HepG2 (cell line): ENCODE measurements around the gene TTBK1. TPM values are rescaled to one million over a fixed set of nuclear protein-coding genes. Genes with fewer than 3 reads are reported as not detected.

ENCODE experiments used
- MZF1 ChIP-seq: sonication (generic); formaldehyde crosslinking; IDR thresholded peaks from 2 replicates; pipeline ENCODE4 v1.8.1; 2023; ENCODE audit warnings: mild to moderate bottlenecking, missing genetic modification reagents, borderline replicate concordance
- NFYC ChIP-seq: IDR thresholded peaks from 2 replicates; pipeline ENCODE4 v1.6.1; 2016; ENCODE audit warnings: missing genetic modification reagents, missing compliant biosample characterization
- ONECUT2 ChIP-seq: sonication (generic); formaldehyde crosslinking; IDR thresholded peaks from 2 replicates; pipeline ENCODE4 v1.4.0; 2020; ENCODE audit warnings: missing genetic modification reagents
- SAFB2 ChIP-seq: sonication (generic); formaldehyde crosslinking; IDR thresholded peaks from 2 replicates; pipeline ENCODE4 v1.5.1; 2020; ENCODE audit warnings: missing genetic modification reagents, low read depth, mild to moderate bottlenecking, borderline replicate concordance
- SALL1 ChIP-seq: sonication (generic); formaldehyde crosslinking; IDR thresholded peaks from 2 replicates; pipeline ENCODE4 v1.8.0; 2022; ENCODE audit warnings: mild to moderate bottlenecking, missing genetic modification reagents
- ZFP36L2 ChIP-seq: sonication (generic); formaldehyde crosslinking; IDR thresholded peaks from 2 replicates; pipeline ENCODE4 v1.4.0; 2020; ENCODE audit warnings: missing genetic modification reagents
- ZNF570 ChIP-seq: sonication (generic); formaldehyde crosslinking; IDR thresholded peaks from 2 replicates; pipeline ENCODE4 v1.4.0; 2020; ENCODE audit warnings: mild to moderate bottlenecking, missing genetic modification reagents, borderline replicate concordance
- ZNF878 ChIP-seq: sonication (generic); formaldehyde crosslinking; IDR thresholded peaks from 2 replicates; pipeline ENCODE4 v1.8.1; 2023; ENCODE audit warnings: mild to moderate bottlenecking, missing genetic modification reagents, moderate library complexity
- polyA plus RNA-seq, 8 experiments: library from polyadenylated mRNA; depleted of rRNA in 3 of 8; stranded (reverse) in 7 of 8; unstranded in 1 of 8; fragments of >200 nt; fragmentation: Illumina TruSeq in 4 of 8; extraction: Trizol in 4 of 8; gene quantifications; 2 replicates each; pipeline versions ENCODE4 v1.2.1 to v1.2.3, GENCODE V29; 2011 to 2016; ENCODE audit warnings: low read depth in 4 of 8, missing spikeins in 1 of 8, mixed read lengths in 1 of 8; ENCODE audit not compliant: insufficient read depth in 1 of 8
- total RNA-seq, 5 experiments: library from RNA; depleted of rRNA; stranded (reverse); fragments of >200 nt; fragmentation: Illumina TruSeq; extraction: Trizol; gene quantifications; 2 replicates each; pipeline ENCODE4 v1.2.3, GENCODE V29; 2016; ENCODE audit warnings: low read depth in 1 of 5
- TF ChIP-seq, protein P1 (sequence below): sonication (generic); formaldehyde crosslinking; IDR thresholded peaks from 2 replicates; pipeline ENCODE4 v1.4.0; 2020; ENCODE audit warnings: missing genetic modification reagents
- TF ChIP-seq, protein P2 (sequence below): sonication (generic); formaldehyde crosslinking; IDR thresholded peaks from 2 replicates; pipeline ENCODE4 v1.8.1; 2023; ENCODE audit warnings: mild to moderate bottlenecking, missing genetic modification reagents, borderline replicate concordance
- TF ChIP-seq, protein P3 (sequence below): sonication (generic); formaldehyde crosslinking; IDR thresholded peaks from 2 replicates; pipeline ENCODE4 v1.5.0; 2020; ENCODE audit warnings: mild to moderate bottlenecking, missing genetic modification reagents, moderate library complexity
- TF ChIP-seq, protein P4 (sequence below): sonication (generic); formaldehyde crosslinking; IDR thresholded peaks from 2 replicates; pipeline ENCODE4 v1.4.0; 2020; ENCODE audit warnings: missing genetic modification reagents, borderline replicate concordance
- TF ChIP-seq, protein P5 (sequence below): sonication (generic); formaldehyde crosslinking; IDR thresholded peaks from 2 replicates; pipeline ENCODE4 v1.8.1; 2022; ENCODE audit warnings: low read depth, mild to moderate bottlenecking, missing genetic modification reagents

TTBK1 gene
- total and polyA plus RNA-seq, 2 of the 13 experiments (the other 11 are each of a cell fraction or from before 2014, with no cell fraction given), result 0.24 to 0.33 TPM

DNA sequence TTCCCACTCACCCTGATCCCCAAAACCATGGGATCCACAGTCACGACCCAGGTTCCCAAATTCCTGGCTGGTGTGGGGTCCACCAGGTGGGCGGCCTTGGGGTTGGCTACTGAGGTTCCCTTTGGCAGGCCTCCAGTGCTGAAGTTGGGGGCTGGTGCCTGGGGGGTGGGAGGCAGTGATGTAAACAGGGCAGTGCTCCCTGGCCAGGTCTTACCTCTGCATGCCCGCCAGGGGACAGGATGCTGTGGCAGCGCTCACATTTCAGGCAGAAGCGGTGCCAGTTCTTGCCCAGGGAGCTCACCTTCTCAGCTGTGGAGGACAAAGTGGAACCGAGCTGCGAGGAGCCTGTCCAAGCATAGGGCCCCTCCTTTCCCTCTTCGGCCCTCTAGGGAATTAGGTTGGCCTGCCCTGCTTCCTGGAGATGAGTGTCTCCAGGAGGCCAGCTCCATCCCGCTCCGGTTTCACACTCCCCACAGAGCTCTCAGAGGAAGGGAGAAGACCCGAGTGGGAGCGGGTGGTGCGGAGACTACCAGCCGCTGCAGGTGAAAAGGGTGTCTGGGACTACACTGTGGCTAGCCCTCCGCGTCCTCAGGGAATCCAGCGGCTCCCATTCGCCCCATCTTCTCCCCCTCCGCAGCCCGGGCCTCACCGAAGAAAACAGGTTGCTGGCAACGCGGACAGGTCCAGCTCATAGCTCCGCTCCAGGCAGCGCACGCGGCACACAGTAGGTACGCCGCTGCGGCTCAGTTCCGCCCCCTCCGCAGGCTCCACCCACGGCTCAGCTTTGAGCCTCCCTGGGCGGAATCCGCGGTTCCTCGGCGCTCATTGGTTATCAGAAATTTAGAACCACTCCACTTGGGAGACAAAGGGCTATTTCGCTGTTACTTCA is 65.1 kb downstream of the TTBK1 start, which contains the start of gene CRIP3 (continued):
- TF ChIP-seq, protein P1, sequence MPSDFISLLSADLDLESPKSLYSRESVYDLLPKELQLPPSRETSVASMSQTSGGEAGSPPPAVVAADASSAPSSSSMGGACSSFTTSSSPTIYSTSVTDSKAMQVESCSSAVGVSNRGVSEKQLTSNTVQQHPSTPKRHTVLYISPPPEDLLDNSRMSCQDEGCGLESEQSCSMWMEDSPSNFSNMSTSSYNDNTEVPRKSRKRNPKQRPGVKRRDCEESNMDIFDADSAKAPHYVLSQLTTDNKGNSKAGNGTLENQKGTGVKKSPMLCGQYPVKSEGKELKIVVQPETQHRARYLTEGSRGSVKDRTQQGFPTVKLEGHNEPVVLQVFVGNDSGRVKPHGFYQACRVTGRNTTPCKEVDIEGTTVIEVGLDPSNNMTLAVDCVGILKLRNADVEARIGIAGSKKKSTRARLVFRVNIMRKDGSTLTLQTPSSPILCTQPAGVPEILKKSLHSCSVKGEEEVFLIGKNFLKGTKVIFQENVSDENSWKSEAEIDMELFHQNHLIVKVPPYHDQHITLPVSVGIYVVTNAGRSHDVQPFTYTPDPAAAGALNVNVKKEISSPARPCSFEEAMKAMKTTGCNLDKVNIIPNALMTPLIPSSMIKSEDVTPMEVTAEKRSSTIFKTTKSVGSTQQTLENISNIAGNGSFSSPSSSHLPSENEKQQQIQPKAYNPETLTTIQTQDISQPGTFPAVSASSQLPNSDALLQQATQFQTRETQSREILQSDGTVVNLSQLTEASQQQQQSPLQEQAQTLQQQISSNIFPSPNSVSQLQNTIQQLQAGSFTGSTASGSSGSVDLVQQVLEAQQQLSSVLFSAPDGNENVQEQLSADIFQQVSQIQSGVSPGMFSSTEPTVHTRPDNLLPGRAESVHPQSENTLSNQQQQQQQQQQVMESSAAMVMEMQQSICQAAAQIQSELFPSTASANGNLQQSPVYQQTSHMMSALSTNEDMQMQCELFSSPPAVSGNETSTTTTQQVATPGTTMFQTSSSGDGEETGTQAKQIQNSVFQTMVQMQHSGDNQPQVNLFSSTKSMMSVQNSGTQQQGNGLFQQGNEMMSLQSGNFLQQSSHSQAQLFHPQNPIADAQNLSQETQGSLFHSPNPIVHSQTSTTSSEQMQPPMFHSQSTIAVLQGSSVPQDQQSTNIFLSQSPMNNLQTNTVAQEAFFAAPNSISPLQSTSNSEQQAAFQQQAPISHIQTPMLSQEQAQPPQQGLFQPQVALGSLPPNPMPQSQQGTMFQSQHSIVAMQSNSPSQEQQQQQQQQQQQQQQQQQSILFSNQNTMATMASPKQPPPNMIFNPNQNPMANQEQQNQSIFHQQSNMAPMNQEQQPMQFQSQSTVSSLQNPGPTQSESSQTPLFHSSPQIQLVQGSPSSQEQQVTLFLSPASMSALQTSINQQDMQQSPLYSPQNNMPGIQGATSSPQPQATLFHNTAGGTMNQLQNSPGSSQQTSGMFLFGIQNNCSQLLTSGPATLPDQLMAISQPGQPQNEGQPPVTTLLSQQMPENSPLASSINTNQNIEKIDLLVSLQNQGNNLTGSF (CRISPR knock-in tag), result no peak
- TF ChIP-seq, protein P2, sequence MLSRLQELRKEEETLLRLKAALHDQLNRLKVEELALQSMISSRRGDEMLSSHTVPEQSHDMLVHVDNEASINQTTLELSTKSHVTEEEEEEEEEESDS (CRISPR knock-in tag), result no peak
- no peak for TF ChIP-seq SAFB2
- TF ChIP-seq, protein P3, sequence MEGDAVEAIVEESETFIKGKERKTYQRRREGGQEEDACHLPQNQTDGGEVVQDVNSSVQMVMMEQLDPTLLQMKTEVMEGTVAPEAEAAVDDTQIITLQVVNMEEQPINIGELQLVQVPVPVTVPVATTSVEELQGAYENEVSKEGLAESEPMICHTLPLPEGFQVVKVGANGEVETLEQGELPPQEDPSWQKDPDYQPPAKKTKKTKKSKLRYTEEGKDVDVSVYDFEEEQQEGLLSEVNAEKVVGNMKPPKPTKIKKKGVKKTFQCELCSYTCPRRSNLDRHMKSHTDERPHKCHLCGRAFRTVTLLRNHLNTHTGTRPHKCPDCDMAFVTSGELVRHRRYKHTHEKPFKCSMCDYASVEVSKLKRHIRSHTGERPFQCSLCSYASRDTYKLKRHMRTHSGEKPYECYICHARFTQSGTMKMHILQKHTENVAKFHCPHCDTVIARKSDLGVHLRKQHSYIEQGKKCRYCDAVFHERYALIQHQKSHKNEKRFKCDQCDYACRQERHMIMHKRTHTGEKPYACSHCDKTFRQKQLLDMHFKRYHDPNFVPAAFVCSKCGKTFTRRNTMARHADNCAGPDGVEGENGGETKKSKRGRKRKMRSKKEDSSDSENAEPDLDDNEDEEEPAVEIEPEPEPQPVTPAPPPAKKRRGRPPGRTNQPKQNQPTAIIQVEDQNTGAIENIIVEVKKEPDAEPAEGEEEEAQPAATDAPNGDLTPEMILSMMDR, result 0 out of 2 replicates have a peak, but pooled peaks have one; percentile 1
- TF ChIP-seq, protein P4, sequence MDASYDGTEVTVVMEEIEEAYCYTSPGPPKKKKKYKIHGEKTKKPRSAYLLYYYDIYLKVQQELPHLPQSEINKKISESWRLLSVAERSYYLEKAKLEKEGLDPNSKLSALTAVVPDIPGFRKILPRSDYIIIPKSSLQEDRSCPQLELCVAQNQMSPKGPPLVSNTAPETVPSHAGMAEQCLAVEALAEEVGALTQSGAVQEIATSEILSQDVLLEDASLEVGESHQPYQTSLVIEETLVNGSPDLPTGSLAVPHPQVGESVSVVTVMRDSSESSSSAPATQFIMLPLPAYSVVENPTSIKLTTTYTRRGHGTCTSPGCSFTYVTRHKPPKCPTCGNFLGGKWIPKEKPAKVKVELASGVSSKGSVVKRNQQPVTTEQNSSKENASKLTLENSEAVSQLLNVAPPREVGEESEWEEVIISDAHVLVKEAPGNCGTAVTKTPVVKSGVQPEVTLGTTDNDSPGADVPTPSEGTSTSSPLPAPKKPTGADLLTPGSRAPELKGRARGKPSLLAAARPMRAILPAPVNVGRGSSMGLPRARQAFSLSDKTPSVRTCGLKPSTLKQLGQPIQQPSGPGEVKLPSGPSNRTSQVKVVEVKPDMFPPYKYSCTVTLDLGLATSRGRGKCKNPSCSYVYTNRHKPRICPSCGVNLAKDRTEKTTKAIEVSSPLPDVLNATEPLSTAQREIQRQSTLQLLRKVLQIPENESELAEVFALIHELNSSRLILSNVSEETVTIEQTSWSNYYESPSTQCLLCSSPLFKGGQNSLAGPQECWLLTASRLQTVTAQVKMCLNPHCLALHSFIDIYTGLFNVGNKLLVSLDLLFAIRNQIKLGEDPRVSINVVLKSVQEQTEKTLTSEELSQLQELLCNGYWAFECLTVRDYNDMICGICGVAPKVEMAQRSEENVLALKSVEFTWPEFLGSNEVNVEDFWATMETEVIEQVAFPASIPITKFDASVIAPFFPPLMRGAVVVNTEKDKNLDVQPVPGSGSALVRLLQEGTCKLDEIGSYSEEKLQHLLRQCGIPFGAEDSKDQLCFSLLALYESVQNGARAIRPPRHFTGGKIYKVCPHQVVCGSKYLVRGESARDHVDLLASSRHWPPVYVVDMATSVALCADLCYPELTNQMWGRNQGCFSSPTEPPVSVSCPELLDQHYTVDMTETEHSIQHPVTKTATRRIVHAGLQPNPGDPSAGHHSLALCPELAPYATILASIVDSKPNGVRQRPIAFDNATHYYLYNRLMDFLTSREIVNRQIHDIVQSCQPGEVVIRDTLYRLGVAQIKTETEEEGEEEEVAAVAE (CRISPR knock-in tag), result peak; percentile 18; the same call in 1 of the 2 replicates
- TF ChIP-seq ZFP36L2 (CRISPR knock-in tag), result no peak
- TF ChIP-seq MZF1 (CRISPR knock-in tag), result no peak
- TF ChIP-seq ZNF878 (CRISPR knock-in tag), result no peak
- TF ChIP-seq ZNF570 (CRISPR knock-in tag), result no peak
- peak; percentile 55 for TF ChIP-seq NFYC (CRISPR knock-in tag)
- TF ChIP-seq, protein P5, sequence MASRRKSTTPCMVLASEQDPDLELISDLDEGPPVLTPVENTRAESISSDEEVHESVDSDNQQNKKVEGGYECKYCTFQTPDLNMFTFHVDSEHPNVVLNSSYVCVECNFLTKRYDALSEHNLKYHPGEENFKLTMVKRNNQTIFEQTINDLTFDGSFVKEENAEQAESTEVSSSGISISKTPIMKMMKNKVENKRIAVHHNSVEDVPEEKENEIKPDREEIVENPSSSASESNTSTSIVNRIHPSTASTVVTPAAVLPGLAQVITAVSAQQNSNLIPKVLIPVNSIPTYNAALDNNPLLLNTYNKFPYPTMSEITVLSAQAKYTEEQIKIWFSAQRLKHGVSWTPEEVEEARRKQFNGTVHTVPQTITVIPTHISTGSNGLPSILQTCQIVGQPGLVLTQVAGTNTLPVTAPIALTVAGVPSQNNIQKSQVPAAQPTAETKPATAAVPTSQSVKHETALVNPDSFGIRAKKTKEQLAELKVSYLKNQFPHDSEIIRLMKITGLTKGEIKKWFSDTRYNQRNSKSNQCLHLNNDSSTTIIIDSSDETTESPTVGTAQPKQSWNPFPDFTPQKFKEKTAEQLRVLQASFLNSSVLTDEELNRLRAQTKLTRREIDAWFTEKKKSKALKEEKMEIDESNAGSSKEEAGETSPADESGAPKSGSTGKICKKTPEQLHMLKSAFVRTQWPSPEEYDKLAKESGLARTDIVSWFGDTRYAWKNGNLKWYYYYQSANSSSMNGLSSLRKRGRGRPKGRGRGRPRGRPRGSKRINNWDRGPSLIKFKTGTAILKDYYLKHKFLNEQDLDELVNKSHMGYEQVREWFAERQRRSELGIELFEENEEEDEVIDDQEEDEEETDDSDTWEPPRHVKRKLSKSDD (CRISPR knock-in tag), result no peak
- TF ChIP-seq ONECUT2 (CRISPR knock-in tag), result no peak
- peak; percentile 55 for TF ChIP-seq SALL1 (CRISPR knock-in tag)
